ENCODE data around the gene LRRC4C.

Gene LRRC4C

GRCh38 chr11:40291329-40291728 lies 1168.1 kb downstream of the LRRC4C start:
- DNase-seq (ENCODE audit: low spot score), result no peak

- no peak for DNase-seq (ENCODE audit: low spot score)
Observed at GRCh38 chr11:40290171-40290631, 1169.3 kb downstream of the LRRC4C start.

GRCh38 chr11:40289370-40289769 lies 1170.1 kb downstream of the LRRC4C start:
- DNase-seq (ENCODE audit: low spot score), result no peak

GRCh38 chr11:40287916-40288803 lies 1171.3 kb downstream of the LRRC4C start:
- DNase-seq (ENCODE audit: low spot score), result no peak

- DNase-seq (ENCODE audit: low spot score), result no peak
Observed at GRCh38 chr11:40286137-40286536, 1173.3 kb downstream of the LRRC4C start.

GRCh38 chr11:40285558-40285957 lies 1173.9 kb downstream of the LRRC4C start:
- DNase-seq (ENCODE audit: low spot score), result no peak

- no peak for DNase-seq (ENCODE audit: low spot score)
Observed at GRCh38 chr11:40281052-40281580, 1178.3 kb downstream of the LRRC4C start.

- no peak for DNase-seq (ENCODE audit: low spot score)
Observed at GRCh38 chr11:40280159-40281051, 1179.0 kb downstream of the LRRC4C start.

GRCh38 chr11:40276960-40277359 lies 1182.5 kb downstream of the LRRC4C start:
- DNase-seq (ENCODE audit: low spot score), result no peak

GRCh38 chr11:40274017-40274416 lies 1185.4 kb downstream of the LRRC4C start:
- no peak for DNase-seq (ENCODE audit: low spot score)

- no peak for DNase-seq (ENCODE audit: low spot score)
Observed at GRCh38 chr11:40273192-40273732, 1186.2 kb downstream of the LRRC4C start.

- no peak for DNase-seq (ENCODE audit: low spot score)
Observed at GRCh38 chr11:40271361-40271760, 1188.1 kb downstream of the LRRC4C start.

GRCh38 chr11:40269865-40270264 lies 1189.6 kb downstream of the LRRC4C start:
- DNase-seq (ENCODE audit: low spot score), result no peak

GRCh38 chr11:40268551-40268950 lies 1190.9 kb downstream of the LRRC4C start:
- DNase-seq (ENCODE audit: low spot score), result no peak

- no peak for DNase-seq (ENCODE audit: low spot score)
Observed at GRCh38 chr11:40255457-40255856, 1204.0 kb downstream of the LRRC4C start.

- DNase-seq (ENCODE audit: low spot score), result no peak
Observed at GRCh38 chr11:40253166-40253565, 1206.3 kb downstream of the LRRC4C start.

- DNase-seq (ENCODE audit: low spot score), result no peak
Observed at GRCh38 chr11:40252236-40252635, 1207.2 kb downstream of the LRRC4C start.

GRCh38 chr11:40246983-40247382 lies 1212.5 kb downstream of the LRRC4C start:
- DNase-seq (ENCODE audit: low spot score), result no peak

- DNase-seq (ENCODE audit: low spot score), result no peak
Observed at GRCh38 chr11:40241524-40242051, 1217.9 kb downstream of the LRRC4C start.

GRCh38 chr11:40240284-40240683 lies 1219.2 kb downstream of the LRRC4C start:
- no peak for DNase-seq (ENCODE audit: low spot score)

GRCh38 chr11:40236526-40236925 lies 1222.9 kb downstream of the LRRC4C start:
- DNase-seq (ENCODE audit: low spot score), result no peak

GRCh38 chr11:40235841-40236240 lies 1223.6 kb downstream of the LRRC4C start:
- DNase-seq (ENCODE audit: low spot score), result no peak
